ENCODE data around the gene SEMA6B.

Gene SEMA6B

DNA sequence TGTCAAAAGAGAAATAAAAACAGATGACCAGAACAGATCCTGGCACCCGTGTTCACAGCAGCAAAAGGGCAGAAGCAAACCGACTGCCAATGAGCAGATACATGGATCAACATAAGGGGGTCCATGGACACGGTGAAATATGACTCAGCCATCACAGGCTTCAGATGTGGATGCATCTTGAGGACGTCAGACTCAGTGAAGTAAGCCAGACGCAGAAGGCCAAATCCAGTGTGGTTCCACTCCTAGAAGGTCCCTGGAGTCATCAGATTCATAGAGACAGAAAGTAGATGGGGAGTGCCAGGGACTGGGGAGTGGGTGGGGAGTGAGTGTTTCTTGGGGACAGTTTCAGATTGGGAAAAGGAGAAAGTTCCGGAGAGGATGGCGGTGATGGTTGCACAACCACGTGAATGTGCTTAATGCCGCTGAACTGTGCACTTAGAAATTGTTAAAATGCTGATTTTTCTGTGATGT lies 28.8 kb upstream of the SEMA6B start:
- in situ Hi-C loops (cut with MboI; ENCODE audit: low sequenced_read_pairs): no loop called here

GRCh38 chr19:4587527-4587926 lies 28.0 kb upstream of the SEMA6B start:
- in situ Hi-C loops (cut with MboI; ENCODE audit: low sequenced_read_pairs): no loop called here

GRCh38 chr19:4586691-4587090 lies 27.2 kb upstream of the SEMA6B start:
- in situ Hi-C loops (cut with MboI; ENCODE audit: low sequenced_read_pairs): no loop called here

- in situ Hi-C loops (cut with MboI; ENCODE audit: low sequenced_read_pairs): no loop called here
Measured at GRCh38 chr19:4586245-4586644, 26.8 kb upstream of the SEMA6B start.

DNA sequence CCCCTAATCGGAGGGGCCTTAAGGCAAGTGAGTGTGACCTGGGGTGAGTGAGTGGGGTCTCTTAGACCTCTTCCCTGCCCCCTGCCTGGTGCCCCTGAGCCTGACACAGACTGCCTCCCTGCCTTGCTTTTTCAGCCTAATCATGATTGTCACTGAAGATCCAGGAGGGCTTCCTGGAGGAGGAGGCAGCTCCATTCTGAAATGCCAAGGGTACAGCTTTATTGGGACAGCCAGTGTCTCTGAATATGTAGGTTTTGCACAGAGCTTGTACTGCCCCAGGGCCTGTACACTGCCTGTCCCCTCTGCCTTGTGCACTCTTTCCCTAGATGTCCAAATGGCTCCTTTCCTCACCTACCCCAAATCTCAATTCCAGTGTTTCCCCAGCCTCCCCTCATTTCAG lies 26.1 kb upstream of the SEMA6B start:
- in situ Hi-C loops (cut with MboI; ENCODE audit: low sequenced_read_pairs): no loop called here

- in situ Hi-C loops (cut with MboI; ENCODE audit: low sequenced_read_pairs): no loop called here
Measured at GRCh38 chr19:4584670-4585460, 25.4 kb upstream of the SEMA6B start.

DNA sequence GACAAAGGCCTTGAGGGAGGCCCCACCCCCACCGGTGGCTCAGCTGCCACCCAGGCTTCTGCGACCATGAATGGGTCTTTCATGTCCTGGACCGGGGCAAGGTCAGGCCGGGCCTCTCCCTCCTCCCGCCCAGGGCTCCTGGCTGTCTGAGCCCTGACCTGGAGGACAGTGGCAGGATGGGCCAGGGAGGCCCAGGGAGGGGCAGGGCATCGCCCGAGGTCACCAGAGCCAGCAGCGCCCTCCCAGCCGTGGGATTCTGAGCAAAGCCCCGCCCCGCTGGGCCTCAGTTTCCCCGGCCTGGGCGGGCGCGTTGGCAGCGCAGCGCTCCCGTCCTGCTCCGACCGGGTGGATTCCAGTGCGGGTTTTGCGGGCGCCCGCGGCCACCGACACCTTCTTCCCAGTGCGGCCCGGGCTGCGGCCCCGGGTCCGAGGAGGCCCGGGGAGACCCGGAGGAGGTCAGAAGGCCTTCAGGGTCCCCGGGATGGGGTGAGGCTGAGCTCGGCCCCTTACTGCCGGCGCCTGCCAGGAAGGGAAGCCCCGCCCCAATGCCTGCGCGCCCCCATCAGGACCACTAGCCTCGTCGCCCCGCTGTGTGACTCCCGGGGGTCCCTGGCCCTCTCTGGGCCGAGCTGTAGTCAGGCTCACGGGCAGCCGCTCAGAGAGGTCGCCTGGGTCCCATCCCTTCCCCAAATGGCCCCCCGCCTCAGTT lies 24.6 kb upstream of the SEMA6B start:
- in situ Hi-C loops (cut with MboI; ENCODE audit: low sequenced_read_pairs): no loop called here

- in situ Hi-C loops (cut with MboI; ENCODE audit: low sequenced_read_pairs): no loop called here
Measured at GRCh38 chr19:4582980-4583842, 23.7 kb upstream of the SEMA6B start.

DNA sequence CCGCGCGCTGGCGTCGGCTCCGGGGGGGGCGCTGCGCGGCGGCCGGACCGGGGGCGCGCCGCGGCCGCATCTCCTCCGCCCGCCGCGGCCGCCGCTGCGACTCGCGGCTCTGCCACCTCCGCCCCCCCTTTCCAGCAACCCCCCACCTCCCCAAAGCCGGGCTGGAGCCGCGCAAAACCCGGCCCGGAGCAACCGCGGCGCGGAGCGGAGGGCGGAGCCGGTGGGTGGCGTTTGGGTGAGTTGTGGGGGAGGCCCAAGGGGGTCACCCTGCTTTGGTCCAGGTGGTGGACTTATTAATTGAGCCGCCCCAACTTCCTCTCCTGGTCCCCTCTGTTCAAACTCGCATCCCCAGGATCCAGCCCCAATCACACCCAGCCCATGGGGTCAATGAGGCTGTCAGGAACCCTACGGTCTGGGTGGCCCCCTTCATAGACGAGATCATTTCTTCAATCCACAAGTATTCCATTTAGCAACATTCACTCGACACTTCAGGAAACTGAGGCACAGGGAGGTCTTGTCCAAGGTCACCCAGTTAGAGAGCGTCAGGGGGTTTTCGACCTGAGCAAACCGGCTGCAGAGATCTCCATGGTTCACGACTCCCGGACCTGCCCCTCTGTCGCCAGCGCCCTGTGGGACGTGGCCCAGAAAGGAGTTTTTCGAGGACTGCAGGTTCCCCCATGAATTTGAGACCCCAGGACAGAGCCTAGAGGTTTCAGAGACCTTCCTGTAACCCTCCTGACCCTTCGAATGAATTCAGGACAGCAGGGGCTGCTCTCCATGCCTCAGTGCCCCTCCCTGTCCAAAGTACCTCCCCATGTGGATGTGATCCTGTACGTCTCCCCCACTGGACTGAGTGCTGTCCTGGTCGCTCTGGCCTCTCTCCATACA lies 22.4 kb upstream of the SEMA6B start:
- in situ Hi-C loops (cut with MboI; ENCODE audit: low sequenced_read_pairs): no loop called here

- in situ Hi-C loops (cut with MboI; ENCODE audit: low sequenced_read_pairs): no loop called here
Measured at GRCh38 chr19:4580961-4581665, 21.6 kb upstream of the SEMA6B start.

- in situ Hi-C loops (cut with MboI; ENCODE audit: low sequenced_read_pairs): no loop called here
Measured at GRCh38 chr19:4580021-4580901, 20.8 kb upstream of the SEMA6B start.

DNA sequence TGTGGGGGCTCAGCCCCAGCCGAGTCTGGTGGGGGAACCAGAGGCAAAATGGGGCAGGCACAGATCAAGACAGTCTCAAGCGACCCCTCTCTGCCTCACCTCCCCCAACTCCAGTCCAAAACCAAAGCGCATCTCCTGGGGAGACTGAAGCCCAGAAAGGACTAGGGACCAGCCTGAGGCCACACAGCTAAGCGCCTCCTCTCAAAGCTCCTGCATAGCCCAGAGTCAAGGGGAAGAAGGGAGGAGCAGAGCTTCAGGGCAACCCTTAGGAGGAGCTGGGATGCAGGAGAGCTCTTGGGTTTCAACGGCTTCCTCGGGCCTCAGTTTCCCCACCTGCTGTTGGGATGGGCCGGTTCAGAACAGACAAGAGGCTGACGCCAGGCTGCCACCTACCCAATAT lies 19.9 kb upstream of the SEMA6B start:
- in situ Hi-C loops (cut with MboI; ENCODE audit: low sequenced_read_pairs): no loop called here

DNA sequence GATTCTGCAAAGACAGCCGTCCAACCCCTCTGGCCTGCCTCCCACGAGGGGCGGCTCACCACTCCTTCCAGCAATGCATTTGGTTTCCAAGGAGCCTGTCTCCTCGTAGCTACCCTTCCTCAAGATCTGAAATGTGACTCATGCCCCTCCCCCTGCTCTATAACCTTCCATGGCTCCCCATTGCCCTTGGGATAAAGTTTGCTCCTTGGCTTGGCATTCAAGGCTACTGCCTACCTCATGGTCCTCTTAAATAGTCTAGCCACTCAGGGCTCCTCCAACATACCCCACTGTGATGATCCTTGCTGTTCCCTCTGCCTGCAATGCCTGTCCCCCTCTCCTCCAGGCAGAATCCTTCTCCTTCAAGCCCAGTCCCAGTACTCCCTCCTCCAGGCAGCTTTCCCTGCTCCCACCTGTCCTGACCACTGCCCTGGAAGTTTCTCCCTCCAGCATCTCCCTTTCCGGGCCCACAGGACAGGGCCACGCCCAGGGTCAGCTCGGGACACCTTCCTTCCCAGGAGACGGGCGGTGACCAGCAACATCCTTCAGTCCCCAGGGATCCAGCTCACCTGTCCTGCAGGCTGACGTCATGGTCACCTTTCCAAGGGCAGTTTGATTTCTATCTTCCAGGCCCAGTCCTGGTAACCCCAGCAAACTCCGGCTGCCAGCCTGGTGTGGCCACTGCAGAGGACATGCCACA lies 19.2 kb upstream of the SEMA6B start:
- in situ Hi-C loops (cut with MboI; ENCODE audit: low sequenced_read_pairs): no loop called here

DNA sequence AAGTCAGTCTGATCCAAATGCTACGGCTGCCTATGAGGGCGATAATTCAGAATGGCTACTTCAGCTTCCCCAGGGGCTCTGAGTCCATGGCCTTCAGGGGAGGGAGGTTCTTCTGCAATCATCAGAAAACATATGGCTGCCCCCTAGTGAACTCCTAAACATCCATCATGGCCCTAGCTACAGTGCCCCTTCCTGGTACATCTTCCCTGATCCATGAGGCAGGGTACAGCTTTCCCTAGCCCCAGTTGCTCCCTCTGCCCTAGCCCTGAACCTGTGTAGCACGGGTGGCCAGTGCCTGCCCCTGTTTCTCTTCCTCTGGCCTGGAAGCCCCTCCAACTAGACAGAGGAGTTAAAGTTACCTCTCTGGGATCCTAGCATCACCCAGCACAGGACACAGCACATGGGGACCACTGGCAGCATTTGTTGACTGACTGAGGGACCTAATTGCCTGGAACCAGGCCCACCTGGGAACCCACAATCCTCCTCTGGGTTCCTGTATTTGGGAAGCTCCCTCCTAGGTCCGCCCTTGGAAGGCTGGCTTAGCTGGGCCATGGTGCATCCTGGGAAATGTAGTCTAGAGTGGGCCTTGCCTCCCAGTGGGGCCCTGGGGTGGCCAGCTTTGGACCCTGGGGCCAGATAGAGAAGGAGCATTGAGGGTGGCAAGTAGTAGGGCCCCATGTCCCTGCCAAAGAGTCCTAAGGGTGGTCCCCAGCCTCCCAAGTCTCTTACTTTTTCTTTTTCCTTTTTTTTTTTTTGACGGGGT lies 17.7 kb upstream of the SEMA6B start:
- in situ Hi-C loops (cut with MboI; ENCODE audit: low sequenced_read_pairs): no loop called here

DNA sequence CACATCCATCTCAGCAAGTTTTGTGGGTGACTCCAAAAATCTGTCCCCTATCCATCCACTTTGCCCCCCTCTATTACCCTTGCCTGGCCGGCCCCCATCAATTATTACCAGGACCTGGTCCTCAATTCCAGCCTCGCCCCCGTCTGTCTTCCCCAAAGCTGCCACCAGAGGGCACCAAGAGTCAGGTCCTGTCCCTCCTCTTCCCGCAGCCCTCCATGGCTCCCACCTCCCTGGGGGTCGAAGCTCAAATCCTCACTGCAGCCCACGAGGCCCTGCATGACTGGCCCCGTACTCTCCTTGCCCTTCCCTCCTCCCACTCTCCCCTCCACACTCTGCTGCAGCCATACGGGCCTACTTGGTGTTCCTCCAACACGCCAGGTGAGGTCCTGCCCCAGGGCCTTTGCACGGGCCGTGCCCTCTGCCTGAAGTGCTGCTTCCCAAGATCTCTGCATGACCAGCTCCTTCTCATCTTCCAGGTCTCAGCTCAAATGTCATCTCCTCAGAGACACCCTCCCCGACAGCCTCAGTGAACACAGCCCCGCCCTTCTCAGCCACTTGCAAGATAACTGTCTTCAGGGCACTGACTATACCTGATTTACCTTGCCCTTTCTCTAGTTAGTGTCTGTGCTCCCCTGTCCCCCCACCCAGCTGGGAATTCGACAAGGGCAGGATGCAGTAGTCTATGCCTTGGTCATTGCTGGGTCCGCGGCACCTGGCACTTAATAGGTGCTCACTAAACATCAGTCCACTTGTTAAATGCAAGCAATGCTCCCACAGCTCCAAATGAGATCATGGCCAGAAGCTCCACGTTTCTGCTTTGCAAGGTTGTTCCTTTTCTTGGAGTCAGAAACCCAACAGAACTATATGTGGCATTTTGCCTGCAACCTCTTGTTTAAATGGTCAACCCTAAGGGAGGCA lies 16.8 kb upstream of the SEMA6B start:
- in situ Hi-C loops (cut with MboI; ENCODE audit: low sequenced_read_pairs): no loop called here

DNA sequence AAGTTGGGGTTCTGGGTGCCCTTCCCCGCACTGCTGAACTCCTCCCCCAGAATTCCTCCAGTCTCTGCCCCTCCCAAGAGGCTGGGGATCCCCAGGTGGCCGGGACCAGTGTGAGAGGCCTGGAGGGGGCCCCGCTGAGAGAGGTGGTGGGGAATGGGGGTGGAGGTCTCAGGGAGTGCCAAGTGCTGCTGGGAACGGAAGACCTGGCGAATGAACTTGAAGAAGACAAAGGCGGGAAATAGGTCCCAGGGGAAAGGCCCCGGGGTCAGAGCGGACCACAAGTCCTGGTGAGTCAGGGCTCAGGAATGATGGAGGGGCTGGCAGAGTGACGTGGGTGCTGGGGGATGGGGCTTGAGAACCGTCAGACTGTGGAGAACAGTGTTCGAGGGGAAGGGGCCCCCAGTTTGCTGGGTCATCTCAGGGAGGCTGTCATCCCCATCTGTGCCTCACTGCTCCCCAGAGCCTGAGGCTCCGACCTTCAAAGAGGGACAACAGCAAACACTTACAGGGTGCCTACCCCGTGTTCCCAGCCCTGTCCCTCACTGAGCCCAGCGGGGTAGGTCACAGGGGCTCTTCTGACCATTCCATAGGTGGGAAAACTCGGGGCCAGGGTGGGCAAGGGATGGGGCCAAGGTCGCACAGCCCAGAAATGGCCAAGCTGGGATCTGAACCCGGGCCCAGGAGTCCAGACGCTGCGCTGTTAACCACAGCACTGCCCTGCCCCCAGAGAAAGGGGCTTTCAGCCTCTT lies 16.0 kb upstream of the SEMA6B start:
- in situ Hi-C loops (cut with MboI; ENCODE audit: low sequenced_read_pairs): no loop called here
